ENCODE results near the gene MCOLN1.

Gene MCOLN1

DNA sequence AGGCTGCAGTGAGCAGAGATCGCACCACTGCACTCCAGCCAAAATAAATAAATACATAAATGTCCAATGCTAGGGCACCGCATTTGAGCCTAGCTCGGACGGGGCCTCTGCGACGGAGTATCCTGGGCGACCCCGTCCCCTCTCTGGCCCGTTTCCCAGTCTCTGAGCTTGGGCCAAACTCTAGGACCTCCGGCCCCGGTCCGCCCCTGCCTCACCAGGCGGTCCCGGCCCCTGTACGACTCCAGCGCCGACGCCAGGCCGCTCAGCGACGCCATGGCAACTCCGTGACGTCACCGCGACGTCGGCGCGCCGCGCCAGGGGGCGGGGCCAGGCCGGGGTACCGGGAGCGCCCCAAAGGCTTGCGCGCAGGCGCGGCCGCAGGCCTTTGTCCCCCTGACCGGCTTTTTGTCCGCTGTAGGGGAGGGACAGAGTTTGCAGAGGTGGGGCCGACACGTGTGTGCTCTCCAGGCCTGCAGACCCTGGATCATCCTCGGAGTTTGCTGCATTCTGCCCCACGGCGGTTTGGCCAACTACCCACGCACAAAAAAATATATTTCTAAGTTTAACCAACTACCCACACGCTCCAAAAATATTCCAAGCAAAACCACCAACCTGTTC lies 33.6 kb upstream of the MCOLN1 start, which contains the start of gene PEX11G:
PEX11G (minus strand) TSS at position 300 of the 618 bp plus-strand sequence; CDS start at position 275, 25 bp downstream.
- no peaks in the 10 kb centered on the region for H3K27me3 ChIP-seq (ENCODE audit: low read depth, low read length)
- peaks cover 9% of the 10 kb centered on the region for H3K4me1 ChIP-seq (ENCODE audit: low read length)
- no peaks in the 10 kb centered on the region for H3K36me3 ChIP-seq (replicated peaks; ENCODE audit: low read depth, low read length)
- H3K79me2 ChIP-seq (ENCODE audit: low read length) = no peaks in the 10 kb centered on the region
- no peak for TF ChIP-seq EZH2phosphoT487 (IDR thresholded peaks at IDR 0.05; ENCODE audit: low read depth)
- TF ChIP-seq, protein P1, sequence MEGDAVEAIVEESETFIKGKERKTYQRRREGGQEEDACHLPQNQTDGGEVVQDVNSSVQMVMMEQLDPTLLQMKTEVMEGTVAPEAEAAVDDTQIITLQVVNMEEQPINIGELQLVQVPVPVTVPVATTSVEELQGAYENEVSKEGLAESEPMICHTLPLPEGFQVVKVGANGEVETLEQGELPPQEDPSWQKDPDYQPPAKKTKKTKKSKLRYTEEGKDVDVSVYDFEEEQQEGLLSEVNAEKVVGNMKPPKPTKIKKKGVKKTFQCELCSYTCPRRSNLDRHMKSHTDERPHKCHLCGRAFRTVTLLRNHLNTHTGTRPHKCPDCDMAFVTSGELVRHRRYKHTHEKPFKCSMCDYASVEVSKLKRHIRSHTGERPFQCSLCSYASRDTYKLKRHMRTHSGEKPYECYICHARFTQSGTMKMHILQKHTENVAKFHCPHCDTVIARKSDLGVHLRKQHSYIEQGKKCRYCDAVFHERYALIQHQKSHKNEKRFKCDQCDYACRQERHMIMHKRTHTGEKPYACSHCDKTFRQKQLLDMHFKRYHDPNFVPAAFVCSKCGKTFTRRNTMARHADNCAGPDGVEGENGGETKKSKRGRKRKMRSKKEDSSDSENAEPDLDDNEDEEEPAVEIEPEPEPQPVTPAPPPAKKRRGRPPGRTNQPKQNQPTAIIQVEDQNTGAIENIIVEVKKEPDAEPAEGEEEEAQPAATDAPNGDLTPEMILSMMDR (IDR thresholded peaks at IDR 0.05; ENCODE audit: low read depth, low read length) = no peak
- peak within 1 kb of the TSS; percentile 87 for H3K4me2 ChIP-seq (ENCODE audit: low read length)
- peak within 1 kb of the TSS; percentile 67 for H3K9ac ChIP-seq (ENCODE audit: low read length)
- peak within 1 kb of the TSS; percentile 97 for H2AFZ ChIP-seq (ENCODE audit: low read depth, low read length)
- peak within 1 kb of the TSS; percentile 78 for H3K4me3 ChIP-seq (ENCODE audit: low read length)
- H4K20me1 ChIP-seq (ENCODE audit: insufficient read depth, low read length) = no peaks in the 10 kb centered on the region
- H3K27ac ChIP-seq (ENCODE audit: low read length) = no peak within 1 kb of the TSS
- H3K9me3 ChIP-seq (ENCODE audit: insufficient read depth, low read length) = no peaks in the 10 kb centered on the region

DNA sequence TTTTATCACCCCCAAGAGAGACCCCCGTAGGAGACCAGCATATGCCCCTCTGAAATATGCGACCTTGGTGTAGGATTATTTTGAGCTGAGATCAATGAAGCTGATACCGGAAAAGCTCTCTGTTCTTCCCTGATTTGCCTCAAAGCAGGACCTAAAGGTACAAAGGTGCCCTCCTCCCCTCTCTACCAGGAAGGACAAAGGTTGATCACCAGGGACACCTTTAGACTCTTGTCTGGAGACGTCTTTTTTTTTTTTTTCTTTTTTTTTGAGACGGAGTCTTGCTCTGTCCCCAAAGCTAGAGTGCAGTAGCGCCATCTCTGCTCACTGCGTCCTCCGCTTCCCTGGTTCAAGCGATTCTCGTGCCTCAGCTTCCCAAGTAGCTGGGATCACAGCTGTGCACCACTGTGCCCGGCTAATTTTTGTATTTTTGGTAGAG lies 32.8 kb upstream of the MCOLN1 start:
- peak overlapping the region; percentile 87 for H3K4me2 ChIP-seq (ENCODE audit: low read length)
- H4K20me1 ChIP-seq (ENCODE audit: insufficient read depth, low read length) = no peaks in the 10 kb centered on the region
- peak overlapping the region; percentile 97 for H2AFZ ChIP-seq (ENCODE audit: low read depth, low read length)
- H3K27ac ChIP-seq (ENCODE audit: low read length) = no peak overlapping the region
- H3K9ac ChIP-seq (ENCODE audit: low read length) = no peak overlapping the region; the same call in 1 of the 2 replicates
- H3K4me1 ChIP-seq (ENCODE audit: low read length) = peaks cover 9% of the 10 kb centered on the region
- peak overlapping the region; percentile 78 for H3K4me3 ChIP-seq (ENCODE audit: low read length)
- peaks cover 3% of the 10 kb centered on the region; the same call in 1 of the 2 replicates for H3K27me3 ChIP-seq (ENCODE audit: low read depth, low read length)
- H3K9me3 ChIP-seq (ENCODE audit: insufficient read depth, low read length) = no peaks in the 10 kb centered on the region
- no peak for TF ChIP-seq EZH2phosphoT487 (IDR thresholded peaks at IDR 0.05; ENCODE audit: low read depth)
- TF ChIP-seq, protein P1 (IDR thresholded peaks at IDR 0.05; ENCODE audit: low read depth, low read length) = no peak
- no peaks in the 10 kb centered on the region for H3K79me2 ChIP-seq (ENCODE audit: low read length)
- no peaks in the 10 kb centered on the region for H3K36me3 ChIP-seq (replicated peaks; ENCODE audit: low read depth, low read length)

DNA sequence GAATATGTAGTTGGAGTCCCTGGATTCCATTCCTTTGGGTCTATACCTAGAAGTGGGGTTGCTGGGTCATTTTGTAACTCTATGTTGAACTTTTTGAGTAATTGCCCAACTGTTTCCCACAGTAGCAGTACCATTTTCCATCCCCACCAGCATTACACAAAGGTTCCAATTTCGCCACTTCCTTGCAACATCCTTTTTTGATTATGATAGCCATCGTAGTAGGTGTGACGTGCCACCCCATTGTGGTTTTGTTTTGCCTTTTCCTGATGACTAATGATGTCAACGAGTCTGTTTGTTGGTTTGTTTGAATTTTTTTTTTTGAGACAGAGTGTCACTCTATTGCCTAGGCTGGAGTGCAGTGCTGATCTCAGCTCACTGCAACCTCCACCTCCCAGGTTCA lies 30.3 kb upstream of the MCOLN1 start:
- no peak overlapping the region for H3K27ac ChIP-seq (ENCODE audit: low read length)
- no peaks in the 10 kb centered on the region for H3K9me3 ChIP-seq (ENCODE audit: insufficient read depth, low read length)
- H3K36me3 ChIP-seq (replicated peaks; ENCODE audit: low read depth, low read length) = no peaks in the 10 kb centered on the region
- peaks cover 9% of the 10 kb centered on the region for H3K4me1 ChIP-seq (ENCODE audit: low read length)
- H4K20me1 ChIP-seq (ENCODE audit: insufficient read depth, low read length) = no peaks in the 10 kb centered on the region
- H3K4me3 ChIP-seq (ENCODE audit: low read length) = no peak overlapping the region
- H3K4me2 ChIP-seq (ENCODE audit: low read length) = no peak overlapping the region
- no peaks in the 10 kb centered on the region for H3K79me2 ChIP-seq (ENCODE audit: low read length)
- no peak overlapping the region for H2AFZ ChIP-seq (ENCODE audit: low read depth, low read length)
- TF ChIP-seq, protein P1 (IDR thresholded peaks at IDR 0.05; ENCODE audit: low read depth, low read length) = no peak
- TF ChIP-seq EZH2phosphoT487 (IDR thresholded peaks at IDR 0.05; ENCODE audit: low read depth) = no peak
- H3K27me3 ChIP-seq (ENCODE audit: low read depth, low read length) = peaks cover 4% of the 10 kb centered on the region; the same call in 1 of the 2 replicates
- H3K9ac ChIP-seq (ENCODE audit: low read length) = no peak overlapping the region

DNA sequence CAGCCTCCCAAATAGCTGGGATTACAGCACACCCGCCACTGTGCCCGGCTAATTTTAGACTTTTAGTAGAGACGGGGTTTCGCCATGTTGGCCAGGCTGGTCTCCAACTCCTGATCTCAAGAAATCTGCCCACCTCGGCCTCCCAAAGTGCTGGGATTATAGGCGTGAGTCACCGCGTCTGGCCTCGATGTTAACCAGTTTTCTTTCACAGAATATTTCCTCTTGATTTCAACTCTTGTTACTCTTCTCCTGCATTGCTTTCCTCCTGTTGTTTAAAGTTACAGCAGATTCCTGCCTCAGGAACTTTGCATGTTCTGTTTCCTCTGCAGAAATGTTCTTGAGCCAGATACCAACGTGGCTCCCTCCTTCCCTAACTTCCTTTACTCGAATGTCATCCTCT lies 29.9 kb upstream of the MCOLN1 start:
- no peak overlapping the region for H3K27ac ChIP-seq (ENCODE audit: low read length)
- no peak overlapping the region for H3K4me2 ChIP-seq (ENCODE audit: low read length)
- H3K27me3 ChIP-seq (ENCODE audit: low read depth, low read length) = peaks cover 4% of the 10 kb centered on the region; the same call in 1 of the 2 replicates
- no peaks in the 10 kb centered on the region for H3K9me3 ChIP-seq (ENCODE audit: insufficient read depth, low read length)
- H3K36me3 ChIP-seq (replicated peaks; ENCODE audit: low read depth, low read length) = no peaks in the 10 kb centered on the region
- H3K4me1 ChIP-seq (ENCODE audit: low read length) = peaks cover 9% of the 10 kb centered on the region
- no peak for TF ChIP-seq EZH2phosphoT487 (IDR thresholded peaks at IDR 0.05; ENCODE audit: low read depth)
- TF ChIP-seq, protein P1 (IDR thresholded peaks at IDR 0.05; ENCODE audit: low read depth, low read length) = no peak
- H3K79me2 ChIP-seq (ENCODE audit: low read length) = no peaks in the 10 kb centered on the region
- H2AFZ ChIP-seq (ENCODE audit: low read depth, low read length) = no peak overlapping the region
- H4K20me1 ChIP-seq (ENCODE audit: insufficient read depth, low read length) = no peaks in the 10 kb centered on the region
- H3K4me3 ChIP-seq (ENCODE audit: low read length) = no peak overlapping the region
- no peak overlapping the region for H3K9ac ChIP-seq (ENCODE audit: low read length)
